ENCODE data around the gene SLC18A3.

Gene SLC18A3

DNA sequence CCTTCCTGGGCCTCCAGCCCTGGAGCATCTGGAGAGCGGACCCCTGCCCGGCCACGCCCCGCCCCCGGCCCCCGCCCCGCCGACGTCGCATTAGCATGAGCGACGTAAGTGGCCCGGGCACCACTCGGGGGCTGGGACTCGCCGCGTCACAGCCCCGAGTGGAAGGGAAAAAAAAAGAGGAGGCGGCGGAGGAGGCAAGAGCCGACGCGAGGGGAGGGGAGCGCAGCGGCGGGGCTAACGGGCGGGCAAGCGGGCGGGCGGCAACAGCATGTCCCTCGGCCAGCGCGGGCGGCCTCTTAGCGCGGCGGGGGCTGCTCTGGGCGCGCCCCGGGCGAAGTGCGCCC, at the start of gene SLC18A3:
TSS of gene SLC18A3 (plus strand) at position 197 of the 344 bp plus-strand sequence. CDS start 431 bp downstream, outside the sequence.
- no peak for DNase-seq

DNA sequence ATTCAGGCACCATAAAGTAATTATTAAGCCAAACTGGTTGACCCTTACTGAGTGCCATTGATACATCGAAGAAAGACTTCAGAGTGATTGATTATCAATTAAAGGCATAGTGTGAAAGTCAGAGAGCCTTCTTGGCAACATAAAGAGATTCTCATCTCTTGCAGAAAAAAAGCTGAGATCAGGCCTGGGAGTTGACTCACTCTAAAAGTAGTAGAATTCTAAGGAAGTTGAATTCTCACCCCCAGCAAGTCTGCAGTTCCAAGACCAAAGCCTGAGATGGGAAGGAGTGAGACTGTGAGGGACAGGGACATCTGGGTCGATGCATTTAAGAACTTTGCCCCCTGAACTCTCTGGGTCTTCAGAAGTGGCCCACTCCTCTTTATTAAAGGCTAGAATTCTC, 49.6 kb upstream of the SLC18A3 start:
- DNase-seq: no peak

DNA sequence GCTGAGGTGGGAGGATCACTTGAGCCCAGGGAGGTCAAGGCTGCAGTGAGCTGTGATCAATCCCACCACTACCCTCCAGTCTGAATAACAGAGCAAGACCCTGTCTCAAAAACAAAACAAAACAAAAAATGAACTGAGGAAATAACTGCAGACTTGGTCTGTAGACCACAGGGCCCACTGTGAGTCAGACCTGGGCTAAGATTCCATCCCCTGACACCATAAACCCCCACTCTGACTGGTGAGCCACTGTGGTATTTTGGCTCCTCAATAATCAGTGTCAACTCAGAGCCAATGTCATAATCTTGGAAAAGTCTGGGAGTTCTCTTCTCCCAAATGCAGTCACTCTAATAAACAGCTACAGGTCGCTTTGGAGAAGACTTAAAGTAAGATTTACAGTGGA, 47.2 kb upstream of the SLC18A3 start:
- peak; percentile 44 for DNase-seq

DNA sequence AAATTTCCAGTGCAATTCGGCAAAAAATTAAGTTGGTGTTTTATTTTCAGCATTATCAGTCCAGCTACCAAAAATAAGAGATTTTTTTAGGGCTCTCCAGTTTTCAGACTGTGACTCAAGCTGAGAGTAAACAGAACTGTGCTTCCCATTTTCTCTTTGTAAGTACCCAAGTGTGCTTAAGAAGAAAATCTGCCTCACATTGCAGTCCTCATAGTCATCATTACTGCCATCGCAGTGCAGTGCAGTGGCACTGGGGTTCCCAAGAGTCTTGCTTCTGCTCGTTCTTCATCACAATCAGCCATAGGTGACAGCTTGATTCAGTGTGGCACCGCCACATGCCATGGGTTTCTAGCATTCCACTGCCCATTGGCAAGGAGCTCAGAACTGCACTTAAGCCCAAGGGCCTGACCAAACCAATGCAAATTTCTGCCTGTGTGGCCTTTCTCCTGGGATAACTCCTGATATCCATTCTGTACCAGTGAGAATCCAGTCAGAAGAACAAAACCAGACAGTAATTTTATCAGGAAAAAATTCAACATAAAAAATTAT, 45.6 kb upstream of the SLC18A3 start:
- DNase-seq: no peak

DNA sequence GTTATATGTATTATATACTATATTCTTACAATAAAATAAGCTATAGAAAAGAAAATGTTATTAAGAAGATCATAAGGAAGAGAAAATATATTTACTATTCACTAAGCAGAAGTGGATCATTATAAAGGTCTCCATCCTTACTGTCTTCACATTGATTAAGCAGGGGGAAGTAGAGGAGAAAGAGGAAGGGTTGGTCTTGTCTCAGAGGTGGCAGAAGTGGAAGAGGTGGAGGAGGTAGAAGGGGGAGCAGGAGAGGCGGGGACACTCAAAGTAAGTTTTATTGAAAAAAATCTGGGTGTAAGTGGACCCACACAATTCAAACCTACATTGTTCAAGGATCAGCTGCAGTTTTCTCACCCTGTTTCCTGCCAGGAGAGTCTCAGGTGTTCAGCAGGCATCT, 42.3 kb upstream of the SLC18A3 start:
- no peak for DNase-seq

DNA sequence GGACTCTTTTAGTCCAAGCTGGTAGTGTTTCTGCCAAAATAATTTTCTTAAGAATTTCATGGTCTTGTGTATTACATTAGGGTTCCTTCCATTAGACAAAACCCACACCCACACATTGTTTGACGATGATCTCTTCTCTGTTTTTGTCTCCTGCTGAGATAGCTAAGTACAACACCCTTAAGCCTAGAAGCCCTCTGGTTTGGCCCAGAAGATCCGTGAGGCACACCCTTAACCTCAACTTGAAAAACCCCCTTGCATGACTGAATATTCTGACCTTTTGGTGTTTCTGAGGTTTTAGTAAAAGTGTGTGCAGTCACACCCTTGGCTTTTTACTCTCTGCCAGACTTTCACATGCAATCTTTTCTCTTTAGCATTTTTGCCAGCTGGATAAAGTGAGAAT, 41.9 kb upstream of the SLC18A3 start:
- peak; percentile 14 for DNase-seq

DNA sequence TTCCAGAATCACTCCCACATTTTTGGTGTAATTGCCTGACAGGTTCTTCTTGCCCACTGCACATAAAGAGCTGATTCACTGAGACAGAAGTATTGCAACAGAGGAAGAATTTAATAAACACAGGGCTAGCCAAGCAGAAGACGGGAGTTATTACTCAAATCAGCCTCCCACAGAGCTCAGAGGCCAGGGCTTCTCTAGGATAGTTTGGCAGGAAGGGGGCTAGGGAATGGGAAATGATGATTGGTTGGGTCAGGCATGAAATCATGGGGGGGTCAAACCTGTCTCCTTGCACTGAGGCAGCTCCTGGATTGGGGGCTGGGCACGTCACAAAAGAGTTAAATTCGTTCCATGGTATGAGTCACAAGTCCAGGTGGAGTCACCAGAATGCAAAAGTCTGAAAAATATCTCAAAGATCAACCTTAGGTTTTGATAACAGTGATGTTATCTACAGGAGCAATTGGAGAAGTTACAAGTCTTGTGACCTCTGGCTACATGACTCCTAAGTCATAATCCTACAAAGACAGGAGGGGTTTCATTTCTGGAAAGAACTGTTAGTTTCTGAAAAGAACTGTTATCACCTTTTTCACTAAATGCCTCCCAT, 41.0 kb upstream of the SLC18A3 start:
- no peak for DNase-seq

DNA sequence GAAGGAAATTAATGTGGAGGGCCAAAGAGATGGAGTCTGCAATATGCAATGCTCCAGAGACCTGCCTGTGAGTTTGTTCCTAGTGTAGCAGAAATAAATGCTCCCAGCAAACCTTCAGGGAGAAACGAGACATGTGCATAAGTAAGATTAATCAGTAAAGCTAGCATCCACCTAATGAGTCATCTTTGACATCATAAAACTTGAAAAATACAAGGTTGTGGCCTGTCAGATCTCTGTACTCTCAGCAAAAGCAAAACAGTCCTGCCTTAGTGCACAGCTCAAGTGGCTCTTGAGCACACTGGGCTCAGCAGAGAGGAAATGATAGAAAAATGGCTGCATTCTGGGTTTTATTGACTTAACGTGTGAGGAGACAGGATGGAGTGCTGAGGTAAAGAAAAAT, 38.7 kb upstream of the SLC18A3 start:
- no peak for DNase-seq

DNA sequence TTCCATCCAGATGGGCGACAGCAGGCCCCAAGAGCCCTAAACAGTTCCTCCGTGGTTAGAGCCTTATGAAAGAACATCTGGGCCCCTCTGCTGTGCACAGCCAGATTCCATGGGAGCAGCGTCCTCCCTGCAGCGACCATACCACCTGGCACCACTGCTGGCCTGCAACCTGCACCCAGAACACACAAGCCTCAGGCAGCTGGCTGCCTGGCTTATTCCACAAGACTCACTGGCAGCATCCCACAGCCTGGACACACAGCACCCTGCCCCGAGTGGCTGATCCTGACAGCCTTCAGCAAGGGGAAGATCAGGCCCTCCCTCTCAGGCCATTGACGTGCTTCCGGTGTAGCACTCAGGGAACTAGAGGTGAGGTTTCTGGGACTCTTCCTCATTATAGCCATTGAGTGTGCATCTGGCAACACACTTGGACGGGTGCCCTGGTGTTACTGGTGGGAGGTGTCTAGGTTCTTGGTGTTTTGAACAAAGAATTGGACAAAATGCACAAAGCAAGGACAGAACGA, 37.5 kb upstream of the SLC18A3 start:
- no peak for DNase-seq

DNA sequence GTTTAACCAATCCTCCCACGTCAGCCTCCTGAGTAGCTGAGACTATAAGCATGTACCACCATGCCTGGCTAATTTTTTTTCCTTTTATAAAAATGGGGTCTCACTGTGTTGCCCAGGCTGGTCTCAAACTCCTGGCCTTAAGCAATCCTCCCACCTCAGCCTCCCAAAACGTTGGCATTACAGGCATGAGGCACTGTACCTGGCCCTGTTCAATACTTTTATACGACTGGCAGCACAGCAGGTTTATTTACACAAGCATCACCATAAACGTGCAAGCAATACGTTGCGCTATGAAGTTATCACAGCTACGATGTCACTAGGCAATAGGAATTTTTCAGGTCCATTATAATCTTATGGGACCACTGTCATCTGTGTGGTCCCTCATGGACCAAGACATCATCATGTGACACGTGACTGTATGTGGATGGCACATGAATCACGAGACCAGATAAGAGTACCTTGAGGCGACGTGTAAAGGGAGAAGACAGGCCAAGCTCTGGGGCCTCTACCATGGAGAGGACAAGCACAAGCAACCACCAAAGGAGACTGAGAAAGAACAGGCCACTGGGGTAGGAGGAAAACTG, 34.5 kb upstream of the SLC18A3 start:
- DNase-seq: no peak

DNA sequence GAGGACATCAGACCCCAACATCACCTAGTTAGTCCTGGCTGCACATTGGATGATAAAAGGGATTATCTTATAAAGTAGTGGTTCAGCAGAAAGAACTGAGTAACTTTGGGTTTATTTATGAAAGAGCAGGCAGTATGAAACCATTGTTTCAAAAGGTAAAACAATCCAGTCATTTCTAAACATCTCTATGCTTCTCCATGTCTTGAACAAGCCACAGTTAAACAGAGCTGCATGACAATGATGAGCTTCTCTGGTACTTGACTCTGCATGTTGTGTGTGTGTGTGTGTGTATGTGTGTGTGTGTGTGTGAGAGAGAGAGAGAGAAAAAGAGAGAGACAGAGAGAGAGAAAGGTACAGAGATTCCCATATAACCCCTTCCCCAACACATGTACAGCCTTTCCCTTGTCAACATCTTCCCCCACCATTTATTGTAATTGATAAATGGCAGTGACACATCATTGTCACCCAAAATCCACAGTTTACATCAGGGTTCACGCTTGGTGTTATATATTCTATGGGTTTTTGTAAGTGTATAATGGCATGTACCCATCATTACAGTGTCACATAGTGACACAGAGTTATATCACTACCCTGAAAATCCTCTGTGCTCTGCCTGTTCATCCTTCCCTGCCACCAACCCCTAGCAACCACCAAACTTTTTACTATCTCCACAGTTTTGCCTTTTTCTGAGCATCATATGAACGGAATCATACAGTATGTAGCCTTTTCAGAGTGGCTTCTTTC, 32.8 kb upstream of the SLC18A3 start:
- no peak for DNase-seq

DNA sequence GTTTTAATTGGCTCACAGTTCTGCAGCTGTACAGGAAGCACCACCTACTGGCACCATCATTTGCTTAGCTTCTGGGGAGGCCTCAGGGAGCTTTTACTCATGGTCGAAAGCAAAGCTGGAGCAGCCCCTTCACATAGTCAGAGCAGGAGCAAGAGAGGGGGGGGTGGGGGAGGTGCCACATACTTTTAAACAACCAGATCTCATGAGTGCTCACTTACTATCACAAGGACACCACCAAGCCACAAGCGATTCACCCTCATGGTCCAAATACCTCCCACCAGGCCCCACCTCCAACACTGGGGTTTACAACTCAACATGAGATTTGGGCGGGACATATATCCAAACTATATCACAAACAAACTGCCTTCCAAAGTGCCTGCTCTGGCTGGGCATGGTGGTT, 31.7 kb upstream of the SLC18A3 start:
- DNase-seq: no peak

DNA sequence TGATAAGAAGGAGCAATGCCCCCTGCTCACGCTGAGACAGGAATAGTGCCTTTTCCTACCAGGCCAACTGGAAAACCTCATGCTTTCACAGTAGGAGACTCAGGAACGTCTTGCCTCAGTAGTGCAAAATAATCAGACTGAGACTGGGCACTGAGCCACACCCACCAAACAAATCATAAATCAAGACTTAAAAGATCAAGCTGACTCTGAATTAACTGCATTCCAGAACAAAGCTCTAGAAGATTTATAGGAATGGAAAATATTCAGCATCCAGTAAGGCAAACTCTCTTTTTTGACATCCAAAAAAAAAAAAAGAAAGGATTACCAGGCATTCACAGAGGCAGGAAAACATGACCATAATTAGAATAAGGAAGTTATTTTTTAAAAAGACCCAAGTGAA, 30.5 kb upstream of the SLC18A3 start:
- DNase-seq: peak; percentile 14

DNA sequence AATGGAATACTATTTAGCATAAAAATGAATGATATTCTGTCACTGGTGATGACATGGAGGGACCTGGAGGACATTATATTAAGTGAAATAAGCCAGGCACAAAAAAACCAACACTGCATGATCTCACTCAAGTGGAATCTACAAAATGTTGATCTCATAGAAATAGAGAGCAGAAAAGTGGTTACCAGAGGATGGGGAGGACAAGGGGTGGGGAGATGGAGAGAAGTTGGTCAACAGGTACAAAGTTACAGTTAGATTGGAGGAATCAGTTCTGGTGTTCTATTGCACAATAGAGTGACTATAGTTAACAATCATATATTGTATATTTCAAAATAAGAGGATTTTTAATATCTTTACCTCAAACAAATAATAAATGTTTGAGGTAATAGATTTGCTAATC, 24.7 kb upstream of the SLC18A3 start:
- no peak for DNase-seq

DNA sequence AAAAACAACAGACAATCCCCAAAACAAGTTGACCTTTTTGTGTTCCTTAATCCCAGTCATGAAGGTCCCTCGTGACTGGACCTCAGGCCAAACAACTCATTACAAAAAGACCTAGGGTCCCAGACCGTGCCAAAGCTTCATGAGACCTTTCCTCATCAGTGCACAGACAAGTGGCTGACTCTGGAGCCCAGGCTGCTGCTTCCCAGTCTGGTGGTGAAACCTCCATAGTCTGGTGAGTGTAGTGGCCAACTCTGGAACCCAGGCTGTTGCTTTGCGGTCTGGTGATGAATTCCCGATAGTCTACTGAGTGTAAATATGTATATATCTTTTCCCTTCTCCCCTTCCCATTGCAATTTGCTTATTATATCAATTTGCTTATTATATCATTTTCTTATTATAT, 22.1 kb upstream of the SLC18A3 start:
- no peak for DNase-seq

DNA sequence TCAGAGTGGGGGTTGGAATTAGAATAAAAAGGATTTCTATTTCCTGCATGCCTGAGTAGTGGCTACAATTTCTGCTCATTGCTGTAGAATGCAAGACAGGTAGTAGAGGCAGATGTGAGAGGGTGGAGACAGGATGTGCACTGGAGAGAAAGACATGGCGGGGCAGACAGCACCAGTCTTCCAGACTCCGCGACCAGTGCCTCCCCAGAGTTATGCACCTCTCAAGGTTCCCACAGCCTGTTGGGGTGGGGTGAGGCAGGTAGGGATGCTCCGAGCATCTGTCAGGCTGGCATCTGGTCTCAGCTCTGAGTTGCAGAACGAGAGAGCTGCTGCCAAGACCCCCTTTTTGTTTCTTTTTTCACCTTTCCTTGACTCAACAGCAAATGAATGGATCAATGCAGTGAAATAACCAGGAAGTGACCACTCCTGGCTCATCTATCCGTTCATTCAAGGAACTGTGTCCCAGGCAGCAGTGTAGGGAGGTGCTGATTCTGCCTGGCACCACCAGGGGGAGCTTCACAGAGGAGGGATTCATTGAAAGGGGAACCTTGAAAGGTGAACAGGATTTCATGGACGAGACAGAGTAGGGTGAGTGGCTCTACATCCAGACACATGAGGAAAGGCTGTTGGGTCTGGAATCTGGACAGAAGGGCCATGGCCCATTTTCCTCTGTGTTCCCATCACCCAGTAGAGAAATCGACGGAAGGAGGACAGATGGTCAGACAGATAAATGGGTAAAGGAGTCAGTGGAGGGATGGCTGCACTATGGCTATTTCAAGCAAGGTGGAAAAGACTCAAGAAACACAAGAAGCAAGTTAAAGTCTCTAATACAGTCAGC, 17.2 kb upstream of the SLC18A3 start:
- DNase-seq: peak; percentile 45

DNA sequence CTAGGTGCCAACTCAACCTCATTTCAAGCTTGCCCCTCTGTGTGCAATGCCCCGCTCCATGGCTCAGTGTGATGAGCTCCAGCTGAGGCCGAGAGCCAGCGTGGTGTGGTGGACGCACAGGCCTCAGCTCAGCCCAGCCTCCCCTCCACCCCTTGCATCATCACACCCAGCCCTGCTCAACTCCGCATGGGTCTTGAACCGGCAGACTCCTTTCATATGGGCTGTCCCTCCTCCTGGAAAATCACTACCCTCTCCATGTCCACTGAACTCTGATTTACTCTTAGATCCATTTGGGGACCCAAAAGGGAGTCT, 16.6 kb upstream of the SLC18A3 start:
- no peak for DNase-seq

DNA sequence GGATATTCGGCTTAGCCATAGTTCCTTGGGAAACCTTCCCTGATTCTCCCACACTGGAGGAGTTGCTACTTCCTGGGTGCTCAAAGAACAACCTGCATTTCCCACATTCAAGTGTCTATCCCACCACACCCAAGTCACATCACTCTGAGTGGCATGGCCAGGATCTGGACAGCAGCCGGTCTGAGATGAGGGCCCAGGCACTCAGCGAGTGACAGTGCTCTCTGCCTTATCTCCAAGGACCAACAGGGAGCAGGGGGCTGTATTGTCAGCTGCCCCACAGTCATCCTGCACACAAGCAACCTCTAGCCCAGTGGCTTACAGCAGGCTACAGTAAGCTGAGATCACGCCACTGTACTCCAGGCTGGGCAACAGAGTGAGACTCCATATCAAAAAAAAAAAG, 16.1 kb upstream of the SLC18A3 start:
- no peak for DNase-seq

DNA sequence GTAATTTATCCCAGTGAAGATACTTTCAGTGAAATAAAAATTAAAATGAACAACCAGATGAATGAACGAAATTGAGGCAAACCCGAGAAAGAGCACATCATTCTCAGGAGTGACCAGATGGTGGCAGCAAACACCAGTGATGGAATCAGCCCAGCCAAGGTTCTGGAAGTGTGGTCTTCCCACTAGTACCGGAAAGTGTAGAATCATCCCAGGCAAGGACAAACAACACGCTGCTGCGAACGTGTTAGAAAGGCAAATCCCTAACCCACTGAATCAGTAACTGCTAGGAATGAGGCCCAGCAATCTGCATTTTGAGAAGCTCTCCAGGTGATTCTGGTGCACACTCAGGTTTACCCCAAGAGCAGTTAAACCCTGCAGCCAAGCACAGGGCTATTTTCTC, 15.5 kb upstream of the SLC18A3 start:
- peak; percentile 50 for DNase-seq

DNA sequence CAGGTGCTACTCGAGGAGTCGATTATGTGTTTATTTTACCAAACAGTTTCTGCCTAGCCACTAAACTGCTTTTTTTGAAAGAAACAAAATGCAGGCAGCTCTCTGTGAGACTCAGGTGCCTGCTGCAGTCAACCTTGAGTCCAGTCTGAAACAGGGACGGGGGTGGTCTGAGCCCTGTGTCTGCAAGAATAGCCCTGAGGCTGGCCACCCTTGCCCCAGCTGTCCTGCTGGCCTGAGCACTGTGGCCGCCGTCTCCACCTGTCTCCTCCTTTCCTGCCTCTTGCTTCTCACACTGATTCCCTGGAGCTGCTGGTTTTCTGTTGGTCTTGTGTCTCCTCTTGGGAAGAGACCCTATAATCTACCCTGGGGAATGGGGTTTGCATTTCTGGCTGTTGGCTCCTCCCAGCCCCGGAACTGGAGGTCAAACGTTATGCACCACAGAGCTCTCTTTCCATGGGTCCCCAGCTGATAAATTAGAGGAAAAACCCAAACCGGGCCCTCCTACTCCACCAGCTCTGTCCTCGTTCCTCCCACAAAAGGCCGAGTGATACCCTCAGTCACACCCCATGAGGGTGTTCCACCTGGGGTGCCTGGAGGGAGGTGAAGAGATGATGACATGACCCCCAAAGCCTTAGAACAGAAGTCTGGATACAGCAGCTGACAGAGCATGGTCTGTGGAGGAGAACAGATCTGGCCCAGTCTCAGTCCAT, 15.0 kb upstream of the SLC18A3 start:
- no peak for DNase-seq

DNA sequence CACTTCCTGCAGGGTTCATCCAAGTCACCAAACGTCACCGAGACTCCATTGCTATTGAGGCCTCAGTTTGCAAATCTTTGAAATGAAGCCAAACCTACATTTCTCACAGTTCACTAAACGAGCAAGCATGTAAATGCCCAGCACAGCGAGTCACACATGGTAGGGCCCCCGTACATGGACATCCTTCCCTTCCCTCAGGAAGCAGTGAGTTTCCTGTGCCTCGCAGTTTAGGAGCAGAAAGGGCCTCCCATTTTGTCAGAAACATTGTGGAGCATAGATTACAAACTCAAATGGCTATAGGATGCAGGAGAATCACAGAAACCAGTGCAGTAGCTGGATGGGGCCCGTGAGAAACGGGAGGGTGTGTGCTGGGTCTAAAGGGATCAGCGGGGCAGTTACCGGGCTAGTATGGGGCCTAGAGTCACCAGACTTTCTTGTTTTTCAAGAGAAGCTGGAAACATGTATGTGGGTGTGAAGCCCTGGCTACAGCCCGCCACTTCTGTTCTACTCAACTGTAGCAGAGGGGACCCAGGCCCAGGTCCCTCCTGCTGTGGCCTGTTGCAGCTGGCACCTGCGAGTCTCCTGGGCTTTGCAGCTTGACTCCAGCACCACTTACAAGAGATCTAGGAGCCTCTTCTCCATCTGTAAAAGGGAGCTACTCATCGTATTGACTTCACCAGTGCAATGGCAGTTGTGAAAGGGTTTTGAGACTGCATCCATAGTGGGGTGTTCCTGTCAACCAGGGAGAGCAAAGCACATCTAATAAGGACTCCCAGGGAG, 14.2 kb upstream of the SLC18A3 start:
- DNase-seq: no peak

DNA sequence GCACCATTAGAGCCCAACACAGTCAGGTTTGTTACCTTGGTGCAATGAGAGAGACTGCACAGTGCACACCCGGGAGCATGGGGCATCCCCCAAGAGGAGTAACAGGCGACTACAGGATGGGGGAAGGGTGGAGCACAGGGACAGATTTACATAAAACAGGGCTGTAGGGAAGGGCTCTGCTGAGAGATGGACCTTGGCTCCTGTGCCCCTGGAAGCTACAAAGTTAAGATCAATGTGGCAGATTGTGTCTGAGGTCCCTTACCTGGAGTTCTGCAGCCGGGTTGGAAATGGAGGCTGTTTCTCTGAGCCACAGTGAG, 13.7 kb upstream of the SLC18A3 start:
- DNase-seq: no peak

All from fibroblast of skin of right quadriceps (primary cell).